K562 (cell line): ENCODE results near the gene PXDC1. TPM values are rescaled to one million over a fixed set of nuclear protein-coding genes. Genes with fewer than 3 reads are reported as not detected.
A peak's percentile ranks its signal among the peaks of the same experiment; 100 is the strongest.

Source experiments
- ATAC-seq: fragments of 200-7000 bp; cut with Tn5 transposase; 3 replicates; pipeline ENCODE4 v1.9.1; 2020; ENCODE audit warnings: moderate library complexity
- BruUV-seq: library from RNA; stranded (reverse); fragments of 400-500 nt; replicated peaks from 2 replicates; lab custom pipeline; 2021; lab: Mats Ljungman, UMichigan
- CTCF ChIA-PET: fragments of 300-600 bp; formaldehyde crosslinking; extraction: SDS; loops from one replicate; lab custom pipeline; 2021; ENCODE audit warnings: low intra/inter-chr PET ratio; lab: Yijun Ruan, JAX
- POLR2A ChIA-PET: fragments of 300-600, 350-650 bp; sonication (Branson Sonifier 250); formaldehyde crosslinking; extraction: SDS; loops from one replicate; lab custom pipeline; 2021; ENCODE audit warnings: antibody characterized with exemption, inconsistent platforms; lab: Yijun Ruan, JAX
- DNase-seq, 4 experiments: peaks; one replicate each; pipeline versions ENCODE4 v3.0.0 to v3.0.0-alpha.2; 2011 to 2018; ENCODE audit warnings: low spot score in 3 of 4, mixed read lengths in 3 of 4; ENCODE audit errors: extremely low read depth in 1 of 4
- FAIRE-seq: peaks from 2 replicates; lab custom pipeline; 2011; peaks lifted over from hg19 to GRCh38; lab: Jason Lieb, UNC
- H2AFZ ChIP-seq: 2 replicates; pipeline ENCODE4 v1.6.0; 2011; ENCODE audit warnings: low read depth, low read length, control low read depth, inconsistent platforms
- H3K27ac ChIP-seq: fragments of 200-600 bp; 3 replicates; pipeline ENCODE4 v1.8.0; 2011; ENCODE audit warnings: low read depth, mild to moderate bottlenecking, control low read depth, inconsistent platforms, low read length, moderate library complexity, mixed read lengths; ENCODE audit errors: extremely low read depth
- H3K27me3 ChIP-seq, 2 experiments: fragments of 300-600 bp in 1 of 2; 2 replicates in 1 of 2; 3 replicates in 1 of 2; pipeline versions ENCODE4 v1.6.0 to v1.8.0; 2011; ENCODE audit warnings: inconsistent platforms in 2 of 2, low read length in 2 of 2, mild to moderate bottlenecking in 1 of 2, mixed read lengths in 1 of 2, moderate library complexity in 1 of 2; ENCODE audit not compliant: control insufficient read depth in 2 of 2, insufficient read depth in 2 of 2
- H3K36me3 ChIP-seq: fragments of 300-600 bp; 3 replicates; pipeline ENCODE4 v1.8.0; 2011; ENCODE audit warnings: mild to moderate bottlenecking, low read length, inconsistent platforms; ENCODE audit not compliant: control insufficient read depth, insufficient read depth
- H3K4me1 ChIP-seq, 2 experiments: fragments of 200-600 bp in 1 of 2; replicated peaks in 1 of 2; 2 replicates in 1 of 2; 3 replicates in 1 of 2; pipeline versions ENCODE4 v1.5.1 to v1.8.0; 2011; ENCODE audit warnings: inconsistent platforms in 2 of 2, low read length in 2 of 2, mild to moderate bottlenecking in 1 of 2, mixed read lengths in 1 of 2, moderate library complexity in 1 of 2; ENCODE audit not compliant: control insufficient read depth in 2 of 2, insufficient read depth in 2 of 2
- H3K4me2 ChIP-seq: 2 replicates; pipeline ENCODE4 v1.6.1; 2011; ENCODE audit warnings: low read length, control low read depth, inconsistent platforms, mixed read lengths; ENCODE audit not compliant: insufficient read depth
- H3K4me3 ChIP-seq: fragments of 200-600 bp; sonication (generic), shearing (Covaris generic); 2 replicates; pipeline ENCODE4 v1.5.1; 2016; ENCODE audit warnings: control low read depth, inconsistent platforms
- H3K79me2 ChIP-seq: fragments of 200-600 bp; 3 replicates; pipeline ENCODE4 v1.8.0; 2011; ENCODE audit warnings: low read length, inconsistent platforms; ENCODE audit not compliant: control insufficient read depth, insufficient read depth
- H3K9ac ChIP-seq, 2 experiments: 2 replicates each; pipeline versions ENCODE4 v1.6.0 to v1.6.1; 2011; ENCODE audit warnings: low read depth in 2 of 2, low read length in 2 of 2, control low read depth in 1 of 2, inconsistent platforms in 1 of 2, mild to moderate bottlenecking in 1 of 2, mixed read lengths in 1 of 2; ENCODE audit not compliant: insufficient read depth in 1 of 2
- H3K9me1 ChIP-seq: one replicate; pipeline ENCODE4 v1.6.0; 2011; ENCODE audit warnings: inconsistent platforms, mild to moderate bottlenecking, low read length, moderate library complexity; ENCODE audit not compliant: control insufficient read depth, insufficient read depth
- H3K9me3 ChIP-seq: replicated peaks from 2 replicates; pipeline ENCODE4 v1.5.1; 2011; ENCODE audit warnings: low read depth, low read length, inconsistent platforms; ENCODE audit not compliant: control insufficient read depth, insufficient read depth
- H4K20me1 ChIP-seq: replicated peaks from 2 replicates; pipeline ENCODE4 v1.6.1; 2011; ENCODE audit warnings: low read length, inconsistent platforms, mixed read lengths; ENCODE audit not compliant: control insufficient read depth, insufficient read depth
- ARID4B ChIP-seq: sonication (generic); formaldehyde crosslinking; IDR thresholded peaks from 2 replicates; pipeline ENCODE4 v1.8.0; 2022; ENCODE audit warnings: mild to moderate bottlenecking, missing genetic modification reagents
- BRD9 ChIP-seq: fragments of 450-650 bp; IDR thresholded peaks from 2 replicates; pipeline ENCODE4 v1.6.1; 2018; ENCODE audit warnings: low read depth; ENCODE audit not compliant: partially characterized antibody
- ESRRA ChIP-seq: fragments of 450-650 bp; IDR thresholded peaks from 2 replicates; pipeline ENCODE4 v1.6.1; 2014; ENCODE audit warnings: low read depth, mild to moderate bottlenecking, moderate library complexity, borderline replicate concordance
- HDAC1 ChIP-seq, 2 experiments: fragments of 450-650 bp; IDR thresholded peaks; 2 replicates each; pipeline ENCODE4 v1.6.1; 2016 to 2017; ENCODE audit warnings: inconsistent platforms in 1 of 2, mild to moderate bottlenecking in 1 of 2, moderate library complexity in 1 of 2
- MECOM ChIP-seq: fragments of 250-450 bp; sonication (Bioruptor Pico); IDR thresholded peaks from 2 replicates; pipeline ENCODE4 v1.8.0; 2022; ENCODE audit warnings: inconsistent platforms
- NFIX ChIP-seq: fragments of 250-450 bp; sonication (Bioruptor Pico); IDR thresholded peaks from 2 replicates; pipeline ENCODE4 v1.4.0; 2020; ENCODE audit warnings: low read depth, mild to moderate bottlenecking, moderate library complexity
- NFRKB ChIP-seq: fragments of 450-650 bp; IDR thresholded peaks from 2 replicates; pipeline ENCODE4 v1.6.1; 2016; ENCODE audit warnings: low read depth
- RCOR1 ChIP-seq, 2 experiments: IDR thresholded peaks; 2 replicates each; pipeline ENCODE4 v1.6.1; 2012; ENCODE audit warnings: low read depth in 2 of 2, low read length in 2 of 2, borderline replicate concordance in 1 of 2, improper control_type of control experiment in 1 of 2
- RFX7 ChIP-seq: fragments of 250-450 bp; sonication (Bioruptor Pico); IDR thresholded peaks from 2 replicates; pipeline ENCODE4 v1.5.1; 2021; ENCODE audit warnings: mild to moderate bottlenecking
- ZBTB33 ChIP-seq: sonication (generic); formaldehyde crosslinking; IDR thresholded peaks from 2 replicates; pipeline ENCODE4 v1.8.1; 2023; ENCODE audit warnings: mild to moderate bottlenecking, missing genetic modification reagents
- ZNF507 ChIP-seq: conservative IDR thresholded peaks from 2 replicates; pipeline ENCODE4 v1.6.1; 2017; ENCODE audit warnings: missing genetic modification characterization, missing compliant biosample characterization
- WGBS: fragments of 100-300 bp; shearing (Covaris generic); methylation state at CpG from one replicate; pipeline ENCODE4 v1.1.6; 2016; ENCODE audit warnings: low coverage, mixed read lengths; ENCODE audit not compliant: insufficient coverage; ENCODE audit errors: missing lambda C conversion rate; 5-methylcytosine and 5-hydroxymethylcytosine counted together
- in situ Hi-C: fragments of 300-500 bp; cut with MboI; formaldehyde crosslinking; loops from 4 replicates; pipeline ENCODE4 v1.15.0; 2018; ENCODE audit warnings: inconsistent platforms, mixed read lengths
- intact Hi-C: fragments of 100-400 bp; cut with micrococcal nuclease; formaldehyde crosslinking; loops from 2 replicates; pipeline ENCODE4 v1.14.2; 2022
- polyA plus RNA-seq, 8 experiments: library from polyadenylated mRNA; depleted of rRNA in 4 of 8; stranded (reverse) in 5 of 8; unstranded in 3 of 8; fragments of >200 nt; fragmentation: Nextera tagmentation in 2 of 8; fragmentation: Illumina TruSeq in 1 of 8; extraction: Ambion mirVana in 2 of 8; extraction: Trizol in 1 of 8; gene quantifications; 2 replicates each; pipeline versions ENCODE4 v1.2.1 to v1.2.3, GENCODE V29; 2011 to 2014; ENCODE audit warnings: inconsistent platforms in 1 of 8, missing spikeins in 1 of 8
- total RNA-seq, 7 experiments: library from RNA; depleted of rRNA in 6 of 7; stranded (reverse); fragments of >200 nt in 6 of 7; fragmentation: Illumina TruSeq in 2 of 7; extraction: Trizol in 2 of 7; gene quantifications; 2 replicates each; pipeline versions ENCODE4 v1.2.1 to v1.2.3, GENCODE V29; 2011 to 2021; ENCODE audit warnings: low replicate concordance in 1 of 7
- TF ChIP-seq, protein P1 (sequence below): conservative IDR thresholded peaks from 2 replicates; pipeline ENCODE4 v1.6.1; 2011; ENCODE audit warnings: low read depth, mild to moderate bottlenecking, low read length; ENCODE audit not compliant: control insufficient read depth

Gene PXDC1
- total and polyA plus RNA-seq, 9 of the 15 experiments (the other 6 are each of a cell fraction or from before 2014, with no cell fraction given) = 0.09 to 0.33 (median 0.16) TPM; not detected in 5

DNA sequence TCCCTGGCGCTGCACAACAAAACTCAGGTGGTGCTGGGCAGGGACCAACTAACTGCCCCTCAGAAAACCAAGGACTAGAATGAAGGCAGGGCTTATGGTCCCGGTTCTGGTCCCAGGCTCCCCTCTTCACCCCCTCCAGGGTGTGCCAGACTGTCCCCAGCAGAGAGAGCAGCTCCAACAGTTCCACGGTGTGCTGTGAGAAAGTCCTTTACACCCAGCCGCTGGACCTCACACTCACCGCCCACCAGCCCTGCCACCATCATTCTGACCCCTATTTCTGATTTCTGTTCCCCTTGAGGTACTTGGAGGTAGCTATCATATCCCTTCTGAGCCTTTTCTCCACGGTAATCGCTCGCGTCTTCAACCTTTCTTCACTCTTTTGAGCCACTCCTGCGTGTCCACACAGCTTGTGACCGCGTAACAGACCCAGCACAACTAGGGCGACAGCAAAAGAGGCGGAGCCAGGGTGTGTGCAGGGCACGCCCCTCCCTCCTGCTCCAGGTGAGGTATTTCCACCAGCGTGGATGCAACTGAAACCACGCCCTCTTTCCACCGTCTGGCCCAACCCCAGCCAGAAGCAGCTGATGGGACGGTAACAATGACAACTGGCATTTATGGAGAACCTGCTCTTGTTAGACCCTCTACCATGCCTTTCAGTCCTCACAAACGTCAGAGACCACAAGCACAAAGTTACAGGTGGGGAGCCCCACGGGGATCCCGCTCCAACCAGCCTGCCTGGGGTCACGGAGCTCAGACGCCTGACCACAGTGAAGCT lies 2.3 kb downstream of the PXDC1 start:
- peaks cover 36 to 82% of the 10 kb centered on the region in 2 experiments; a peak in 4 of 5 replicates for H3K27me3 ChIP-seq
- no peak for FAIRE-seq
- ChIA-PET POLR2A (interaction anchor here (0.7 to 1.0 kb wide), 4 partner anchors 177 to 269 kb away, joined by 3 read pairs; no protein-coding TSS in a partner anchor), CTCF (interaction anchor here (0.7 to 2.6 kb wide), 4 partner anchors 76 to 259 kb away, joined by 4 to 18 read pairs (median 12); no protein-coding TSS in a partner anchor)
- peak in 2 of 4 experiments; percentile 46 to 52 for DNase-seq
- intact Hi-C loops = loop anchor here (5.0 kb wide), 1 partner anchor 138 kb away; no protein-coding TSS in a partner anchor
- no peaks in the 10 kb centered on the region for H3K79me2 ChIP-seq
- H4K20me1 ChIP-seq = peaks cover 5% of the 10 kb centered on the region
- no peak overlapping the region for H3K4me2 ChIP-seq
- BruUV-seq = no TSS peak
- ATAC-seq = no peak
- no peak overlapping the region for H3K27ac ChIP-seq
- no peaks in the 10 kb centered on the region for H3K9me1 ChIP-seq
- peaks cover 5 to 26% of the 10 kb centered on the region in 2 experiments; a peak in 4 of 5 replicates for H3K4me1 ChIP-seq
- no peak overlapping the region for H2AFZ ChIP-seq
- no peak overlapping the region for H3K9ac ChIP-seq
- in situ Hi-C loops = loop anchor here (5.0 to 10.0 kb wide), 3 partner anchors 183 to 426 kb away; no protein-coding TSS in a partner anchor
- no peaks in the 10 kb centered on the region for H3K36me3 ChIP-seq
- no peaks in the 10 kb centered on the region for H3K9me3 ChIP-seq
- 22% methylated on average over 24 of the region's 24 CpGs for WGBS
- no peak overlapping the region for H3K4me3 ChIP-seq
- no peak for TF ChIP-seq RCOR1 (IDR thresholded peaks at IDR 0.05; ENCODE audit: borderline replicate concordance in 1 of 2, low read depth in 2 of 2, low read length in 2 of 2)
- TF ChIP-seq ESRRA = no peak
- TF ChIP-seq NFRKB = no peak
- TF ChIP-seq NFIX (CRISPR knock-in tag) = no peak
- no peak for TF ChIP-seq RFX7 (CRISPR knock-in tag)
- no peak for TF ChIP-seq ARID4B (CRISPR knock-in tag)
- no peak for TF ChIP-seq HDAC1 (IDR thresholded peaks at IDR 0.05)
- no peak for TF ChIP-seq ZBTB33 (CRISPR knock-in tag)
- no peak for TF ChIP-seq BRD9
- TF ChIP-seq, protein P1, sequence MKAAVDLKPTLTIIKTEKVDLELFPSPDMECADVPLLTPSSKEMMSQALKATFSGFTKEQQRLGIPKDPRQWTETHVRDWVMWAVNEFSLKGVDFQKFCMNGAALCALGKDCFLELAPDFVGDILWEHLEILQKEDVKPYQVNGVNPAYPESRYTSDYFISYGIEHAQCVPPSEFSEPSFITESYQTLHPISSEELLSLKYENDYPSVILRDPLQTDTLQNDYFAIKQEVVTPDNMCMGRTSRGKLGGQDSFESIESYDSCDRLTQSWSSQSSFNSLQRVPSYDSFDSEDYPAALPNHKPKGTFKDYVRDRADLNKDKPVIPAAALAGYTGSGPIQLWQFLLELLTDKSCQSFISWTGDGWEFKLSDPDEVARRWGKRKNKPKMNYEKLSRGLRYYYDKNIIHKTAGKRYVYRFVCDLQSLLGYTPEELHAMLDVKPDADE = no peak
- no peak for TF ChIP-seq ZNF507 (tag)
- TF ChIP-seq MECOM (CRISPR knock-in tag) = no peak
